ENCODE data around the gene HHAT.

The HHAT gene

DNA sequence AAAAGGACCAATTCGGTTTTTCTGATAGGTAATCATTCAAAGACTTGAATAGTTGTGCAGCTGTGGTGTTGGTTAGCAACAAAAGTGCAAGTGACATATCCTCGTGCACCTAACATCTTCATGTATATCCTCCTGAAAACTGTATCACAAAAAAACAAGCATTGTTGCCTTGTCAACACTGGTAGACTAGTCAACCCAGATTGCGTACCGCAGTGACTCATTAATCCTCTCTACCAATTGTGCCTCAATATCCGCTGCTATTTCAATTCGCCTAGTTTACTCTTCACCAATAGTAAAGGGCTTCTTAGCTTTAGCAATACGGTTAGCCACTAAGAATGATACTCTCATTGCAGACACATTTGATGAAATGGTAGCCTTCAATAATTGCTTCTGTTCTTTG is 3.5 kb downstream of the HHAT start:
- H2BK15ac ChIP-seq (ENCODE audit: low read length) = no peak overlapping the region

DNA sequence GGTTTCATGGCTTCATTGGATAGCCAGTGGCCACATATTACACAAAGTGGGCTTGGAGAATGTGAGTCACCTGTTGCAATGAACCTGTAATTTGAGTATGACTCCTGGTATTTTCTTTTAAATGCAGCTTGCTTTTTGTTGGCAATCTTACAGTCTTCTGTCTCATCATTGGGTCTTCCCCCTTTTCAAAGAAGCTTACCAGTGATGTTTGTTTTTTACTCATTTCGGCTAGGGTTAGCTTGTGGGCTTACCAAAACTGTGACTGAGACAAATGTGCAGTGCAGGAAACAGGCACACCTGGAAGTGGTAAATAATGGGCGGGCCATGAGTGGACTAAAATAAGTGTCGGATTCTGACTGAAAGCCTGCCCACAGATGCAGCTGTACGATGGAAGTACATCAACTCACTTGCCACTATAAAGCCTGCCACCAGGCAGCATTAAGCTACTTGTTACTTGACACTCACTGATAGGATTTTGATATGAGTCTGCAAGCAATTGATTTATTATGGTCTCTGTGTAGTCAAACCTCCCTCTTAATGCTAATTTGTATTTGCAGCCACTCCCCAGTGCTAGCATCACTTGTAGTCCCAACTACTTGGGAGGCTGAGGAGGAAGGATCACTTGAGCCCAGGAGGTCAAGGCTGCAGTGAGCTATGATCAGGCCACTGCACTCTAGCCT is 4.2 kb downstream of the HHAT start:
- Histone ChIP-seq H3K4me1 (ENCODE audit: control insufficient read depth in 2 of 2, insufficient read depth in 1 of 2, low read depth in 1 of 2, low read length in 2 of 2) (peaks cover 3% of the 10 kb centered on the region in 2 donors), H3K4me3 (ENCODE audit: low read length in 2 of 2) (no peak overlapping the region), H3K36me3 (replicated peaks in 1 of 2; ENCODE audit: control insufficient read depth in 2 of 2, insufficient read depth in 2 of 2, low read length in 2 of 2) (no peaks in the 10 kb centered on the region), H3K27me3 (ENCODE audit: control insufficient read depth in 3 of 3, insufficient read depth in 3 of 3, low read depth in 1 of 3, low read length in 3 of 3) (no peaks in the 10 kb centered on the region), H3K9me3 (replicated peaks in 1 of 2; ENCODE audit: control insufficient read depth in 2 of 2, insufficient read depth in 1 of 2, low read depth in 1 of 2, low read length in 2 of 2) (no peaks in the 10 kb centered on the region), H3K4ac (ENCODE audit: low read length) (no peak overlapping the region), H4K91ac (ENCODE audit: low read depth, low read length, poor library complexity) (no peak overlapping the region), H3K14ac (ENCODE audit: low read length) (no peak overlapping the region), H2BK15ac (ENCODE audit: low read length) (no peak overlapping the region), H2AFZ (ENCODE audit: low read length) (no peak overlapping the region), H2BK5ac (ENCODE audit: low read length) (no peak overlapping the region), H3K79me1 (ENCODE audit: low read depth, low read length) (no peaks in the 10 kb centered on the region), H3K9ac (ENCODE audit: low read depth, low read length, poor library complexity) (no peak overlapping the region), H3K23ac (ENCODE audit: low read depth, low read length, poor library complexity) (no peak overlapping the region), H2BK12ac (ENCODE audit: low read length) (no peak overlapping the region), H2AK5ac (ENCODE audit: low read depth, low read length) (no peak overlapping the region), H4K8ac (ENCODE audit: low read depth, low read length) (no peak overlapping the region), H3K4me2 (ENCODE audit: insufficient read depth, low read length, poor library complexity, severe bottlenecking) (no peak overlapping the region), H2BK120ac (ENCODE audit: low read depth, low read length) (no peak overlapping the region), H3K18ac (ENCODE audit: low read length) (no peak overlapping the region), H3K27ac (replicated peaks; ENCODE audit: low read length) (no peak overlapping the region)
- WGBS, 2 donors (ENCODE audit: extremely low coverage in 2 of 2, insufficient read length in 2 of 2, insufficient replicate concordance in 1 of 2) = no CpG with 5 or more reads among the region's 4 CpGs
- no peak for DNase-seq (ENCODE audit: low spot score)

More for the DNA sequence above, 3.5 kb downstream of the HHAT start:
- no peak overlapping the region for H2BK120ac ChIP-seq (ENCODE audit: low read depth, low read length)
- H2AFZ ChIP-seq (ENCODE audit: low read length) = no peak overlapping the region
- no peak overlapping the region for H3K4me3 ChIP-seq (ENCODE audit: low read length in 2 of 2)
- no peak overlapping the region for H2AK5ac ChIP-seq (ENCODE audit: low read depth, low read length)
- H2BK5ac ChIP-seq (ENCODE audit: low read length) = no peak overlapping the region
- H4K8ac ChIP-seq (ENCODE audit: low read depth, low read length) = no peak overlapping the region
- H4K91ac ChIP-seq (ENCODE audit: low read depth, low read length, poor library complexity) = no peak overlapping the region
- no peak overlapping the region for H2BK12ac ChIP-seq (ENCODE audit: low read length)
- H3K18ac ChIP-seq (ENCODE audit: low read length) = no peak overlapping the region
- no peak overlapping the region for H3K27ac ChIP-seq (replicated peaks; ENCODE audit: low read length)
- no peaks in the 10 kb centered on the region for H3K9me3 ChIP-seq (replicated peaks in 1 of 2; ENCODE audit: control insufficient read depth in 2 of 2, insufficient read depth in 1 of 2, low read depth in 1 of 2, low read length in 2 of 2)
- no peak overlapping the region for H3K23ac ChIP-seq (ENCODE audit: low read depth, low read length, poor library complexity)
- no peaks in the 10 kb centered on the region for H3K27me3 ChIP-seq (ENCODE audit: control insufficient read depth in 3 of 3, insufficient read depth in 3 of 3, low read depth in 1 of 3, low read length in 3 of 3)
- H3K4me2 ChIP-seq (ENCODE audit: insufficient read depth, low read length, poor library complexity, severe bottlenecking) = no peak overlapping the region
- no peak overlapping the region for H3K4ac ChIP-seq (ENCODE audit: low read length)
- no CpG with 5 or more reads among the region's 7 CpGs for WGBS, 2 donors (ENCODE audit: extremely low coverage in 2 of 2, insufficient read length in 2 of 2, insufficient replicate concordance in 1 of 2)
- DNase-seq (ENCODE audit: low spot score) = no peak
- H3K9ac ChIP-seq (ENCODE audit: low read depth, low read length, poor library complexity) = no peak overlapping the region
- H3K4me1 ChIP-seq (ENCODE audit: control insufficient read depth in 2 of 2, insufficient read depth in 1 of 2, low read depth in 1 of 2, low read length in 2 of 2) = peaks cover 3% of the 10 kb centered on the region in 2 donors
- H3K36me3 ChIP-seq (replicated peaks in 1 of 2; ENCODE audit: control insufficient read depth in 2 of 2, insufficient read depth in 2 of 2, low read length in 2 of 2) = no peaks in the 10 kb centered on the region
- H3K14ac ChIP-seq (ENCODE audit: low read length) = no peak overlapping the region
- no peaks in the 10 kb centered on the region for H3K79me1 ChIP-seq (ENCODE audit: low read depth, low read length)

DNA sequence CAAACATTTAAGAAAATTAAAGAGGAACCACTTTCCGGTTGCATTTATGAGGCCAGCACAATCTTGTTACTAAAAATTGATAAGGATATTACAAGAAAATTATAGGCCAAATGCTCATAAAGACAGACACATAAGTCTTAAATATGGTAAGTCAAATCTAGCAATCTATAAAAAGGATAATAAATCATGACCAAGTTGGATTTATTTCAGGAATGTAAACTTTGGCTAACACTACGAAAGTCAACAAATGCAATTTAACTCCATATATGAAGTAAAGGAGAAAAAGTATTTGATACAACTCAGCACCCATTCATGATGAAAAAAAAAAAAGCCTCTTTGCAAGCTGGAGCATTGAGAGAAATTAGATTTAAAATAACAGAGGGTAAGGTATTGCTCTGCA is 6.3 kb downstream of the HHAT start:
- no CpG with 5 or more reads among the region's 2 CpGs for WGBS, 2 donors (ENCODE audit: extremely low coverage in 2 of 2, insufficient read length in 2 of 2, insufficient replicate concordance in 1 of 2)
- H3K4me3 ChIP-seq (ENCODE audit: low read length in 2 of 2) = no peak overlapping the region
- H3K9me3 ChIP-seq (replicated peaks in 1 of 2; ENCODE audit: control insufficient read depth in 2 of 2, insufficient read depth in 1 of 2, low read depth in 1 of 2, low read length in 2 of 2) = no peaks in the 10 kb centered on the region
- no peak overlapping the region for H2BK15ac ChIP-seq (ENCODE audit: low read length)
- no peak overlapping the region for H3K27ac ChIP-seq (replicated peaks; ENCODE audit: low read length)
- no peaks in the 10 kb centered on the region for H3K27me3 ChIP-seq (ENCODE audit: control insufficient read depth in 3 of 3, insufficient read depth in 3 of 3, low read depth in 1 of 3, low read length in 3 of 3)
- H3K23ac ChIP-seq (ENCODE audit: low read depth, low read length, poor library complexity) = no peak overlapping the region
- H3K4ac ChIP-seq (ENCODE audit: low read length) = no peak overlapping the region
- no peak overlapping the region for H2AFZ ChIP-seq (ENCODE audit: low read length)
- no peak overlapping the region for H3K14ac ChIP-seq (ENCODE audit: low read length)
- no peaks in the 10 kb centered on the region for H3K36me3 ChIP-seq (replicated peaks in 1 of 2; ENCODE audit: control insufficient read depth in 2 of 2, insufficient read depth in 2 of 2, low read length in 2 of 2)
- no peak overlapping the region for H2BK12ac ChIP-seq (ENCODE audit: low read length)
- H2BK5ac ChIP-seq (ENCODE audit: low read length) = no peak overlapping the region
- DNase-seq (ENCODE audit: low spot score) = no peak
- H3K9ac ChIP-seq (ENCODE audit: low read depth, low read length, poor library complexity) = no peak overlapping the region
- H3K4me1 ChIP-seq (ENCODE audit: control insufficient read depth in 2 of 2, insufficient read depth in 1 of 2, low read depth in 1 of 2, low read length in 2 of 2) = no peaks in the 10 kb centered on the region
- H2BK120ac ChIP-seq (ENCODE audit: low read depth, low read length) = no peak overlapping the region
- H3K4me2 ChIP-seq (ENCODE audit: insufficient read depth, low read length, poor library complexity, severe bottlenecking) = no peak overlapping the region
- H3K79me1 ChIP-seq (ENCODE audit: low read depth, low read length) = no peaks in the 10 kb centered on the region
- no peak overlapping the region for H4K8ac ChIP-seq (ENCODE audit: low read depth, low read length)
- no peak overlapping the region for H2AK5ac ChIP-seq (ENCODE audit: low read depth, low read length)
- no peak overlapping the region for H3K18ac ChIP-seq (ENCODE audit: low read length)
- no peak overlapping the region for H4K91ac ChIP-seq (ENCODE audit: low read depth, low read length, poor library complexity)

DNA sequence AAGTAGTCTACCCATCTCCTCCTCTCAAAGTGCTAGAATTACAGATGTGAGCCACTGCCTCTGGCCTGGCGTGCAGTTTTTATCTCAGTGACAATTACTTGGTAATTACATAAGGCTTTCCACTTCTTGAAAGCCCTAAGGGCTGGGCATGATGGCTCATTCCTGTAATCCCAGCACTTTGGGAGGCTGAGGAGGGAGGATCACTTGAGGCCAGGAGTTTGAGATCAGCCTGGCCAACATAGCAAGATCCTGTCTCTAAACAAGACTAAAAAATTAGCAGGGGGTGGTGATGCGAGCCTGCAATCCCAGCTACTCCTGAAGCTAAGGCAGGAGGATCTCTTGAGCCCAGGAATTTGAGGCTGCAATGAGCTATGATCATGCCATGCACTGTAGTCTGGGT is 7.7 kb downstream of the HHAT start:
- no CpG with 5 or more reads among the region's 2 CpGs for WGBS, 2 donors (ENCODE audit: extremely low coverage in 2 of 2, insufficient read length in 2 of 2, insufficient replicate concordance in 1 of 2)

More for the DNA sequence above, 7.7 kb downstream of the HHAT start:
- no peak overlapping the region for H2BK5ac ChIP-seq (ENCODE audit: low read length)
- H3K9me3 ChIP-seq (replicated peaks in 1 of 2; ENCODE audit: control insufficient read depth in 2 of 2, insufficient read depth in 1 of 2, low read depth in 1 of 2, low read length in 2 of 2) = no peaks in the 10 kb centered on the region
- H3K4me3 ChIP-seq (ENCODE audit: low read length in 2 of 2) = no peak overlapping the region
- H2BK12ac ChIP-seq (ENCODE audit: low read length) = no peak overlapping the region
- no peaks in the 10 kb centered on the region for H3K4me1 ChIP-seq (ENCODE audit: control insufficient read depth in 2 of 2, insufficient read depth in 1 of 2, low read depth in 1 of 2, low read length in 2 of 2)
- H3K4ac ChIP-seq (ENCODE audit: low read length) = no peak overlapping the region
- no peak overlapping the region for H2BK15ac ChIP-seq (ENCODE audit: low read length)
- H3K14ac ChIP-seq (ENCODE audit: low read length) = no peak overlapping the region
- H3K4me2 ChIP-seq (ENCODE audit: insufficient read depth, low read length, poor library complexity, severe bottlenecking) = no peak overlapping the region
- H2AK5ac ChIP-seq (ENCODE audit: low read depth, low read length) = no peak overlapping the region
- H2BK120ac ChIP-seq (ENCODE audit: low read depth, low read length) = no peak overlapping the region
- no peak overlapping the region for H4K8ac ChIP-seq (ENCODE audit: low read depth, low read length)
- H4K91ac ChIP-seq (ENCODE audit: low read depth, low read length, poor library complexity) = no peak overlapping the region
- no peaks in the 10 kb centered on the region for H3K36me3 ChIP-seq (replicated peaks in 1 of 2; ENCODE audit: control insufficient read depth in 2 of 2, insufficient read depth in 2 of 2, low read length in 2 of 2)
- H3K79me1 ChIP-seq (ENCODE audit: low read depth, low read length) = no peaks in the 10 kb centered on the region
- H2AFZ ChIP-seq (ENCODE audit: low read length) = no peak overlapping the region
- no peak overlapping the region for H3K27ac ChIP-seq (replicated peaks; ENCODE audit: low read length)
- no peak overlapping the region for H3K18ac ChIP-seq (ENCODE audit: low read length)
- no peak for DNase-seq (ENCODE audit: low spot score)
- H3K9ac ChIP-seq (ENCODE audit: low read depth, low read length, poor library complexity) = no peak overlapping the region
- H3K23ac ChIP-seq (ENCODE audit: low read depth, low read length, poor library complexity) = no peak overlapping the region
- no peaks in the 10 kb centered on the region for H3K27me3 ChIP-seq (ENCODE audit: control insufficient read depth in 3 of 3, insufficient read depth in 3 of 3, low read depth in 1 of 3, low read length in 3 of 3)
